Skeletal muscle cell (primary cell): ENCODE measurements around the gene PCDHGA2.
"Not testable (repeated sequence)": the region's sequence is repeated elsewhere in the genome, so short reads cannot be mapped to it uniquely, and the experiment has no call there.

Experiments used
- DNase-seq: peaks from one replicate; pipeline ENCODE4 v3.0.0-alpha.2; 2010; ENCODE audit warnings: low read depth
- H3K4me3 ChIP-seq: 2 replicates; pipeline ENCODE4 v1.5.1; 2011; ENCODE audit warnings: low read depth, mild to moderate bottlenecking, control low read depth, low read length, moderate library complexity

PCDHGA2 gene

GRCh38 chr5:141343953-141344463, 5.4 kb downstream of the PCDHGA2 start:
- DNase-seq, result no peak
- peak overlapping the region; percentile 45 for H3K4me3 ChIP-seq

GRCh38 chr5:141345327-141345726, 6.8 kb downstream of the PCDHGA2 start:
- no peak for DNase-seq
- H3K4me3 ChIP-seq, result no peak overlapping the region

- DNase-seq, H3K4me3 ChIP-seq: not testable (repeated sequence)
These were observed 7.5 kb downstream of the PCDHGA2 start for GRCh38 chr5:141346017-141346416.

GRCh38 chr5:141349917-141350619, 11.5 kb downstream of the PCDHGA2 start, which contains the start of gene PCDHGB1:
TSS of gene PCDHGB1 (plus strand) at chr5:141350099. CDS start at chr5:141350261, 162 bp downstream.
- no peak for DNase-seq
- peak within 1 kb of the TSS; percentile 32 for H3K4me3 ChIP-seq

- no peak for DNase-seq
These were observed 13.0 kb downstream of the PCDHGA2 start for GRCh38 chr5:141351591-141351990.

GRCh38 chr5:141354900-141355469, 16.4 kb downstream of the PCDHGA2 start, which contains the start of gene PCDHGA4:
TSS of gene PCDHGA4 (plus strand) at chr5:141355021. CDS start at chr5:141355108, 87 bp downstream.
- peak within 1 kb of the TSS; percentile 49 for H3K4me3 ChIP-seq
- DNase-seq, result no peak

More at GRCh38 chr5:141351591-141351990, 13.0 kb downstream of the PCDHGA2 start:
- H3K4me3 ChIP-seq, result no peak overlapping the region

- no peak for DNase-seq
- H3K4me3 ChIP-seq, result peak overlapping the region; percentile 49
These were observed 17.1 kb downstream of the PCDHGA2 start for GRCh38 chr5:141355641-141356040.

GRCh38 chr5:141356133-141356532, 17.6 kb downstream of the PCDHGA2 start:
- DNase-seq, result no peak
- H3K4me3 ChIP-seq, result no peak overlapping the region

GRCh38 chr5:141356950-141357349, 18.4 kb downstream of the PCDHGA2 start:
- H3K4me3 ChIP-seq, result no peak overlapping the region
- DNase-seq, result no peak

GRCh38 chr5:141359790-141360426, 21.3 kb downstream of the PCDHGA2 start, which contains the start of gene PCDHGB2:
TSS of gene PCDHGB2 (plus strand) at chr5:141359994. CDS start at chr5:141360136, 142 bp downstream.
- DNase-seq, result no peak
- peak within 1 kb of the TSS; percentile 43 for H3K4me3 ChIP-seq

GRCh38 chr5:141360685-141361084, 22.1 kb downstream of the PCDHGA2 start:
- H3K4me3 ChIP-seq, result no peak overlapping the region
- no peak for DNase-seq

- no peak for DNase-seq
- no peak overlapping the region for H3K4me3 ChIP-seq
These were observed 24.2 kb downstream of the PCDHGA2 start for GRCh38 chr5:141362719-141363118.

GRCh38 chr5:141363952-141364660, 25.5 kb downstream of the PCDHGA2 start, which contains the start of gene PCDHGA5:
TSS of gene PCDHGA5 (plus strand) at chr5:141364162. CDS start at chr5:141364331, 169 bp downstream.
- H3K4me3 ChIP-seq, result peak within 1 kb of the TSS; percentile 27
- DNase-seq, result no peak

GRCh38 chr5:141366016-141366896, 27.7 kb downstream of the PCDHGA2 start:
- no peak for DNase-seq
- H3K4me3 ChIP-seq, result no peak overlapping the region

GRCh38 chr5:141369994-141370848, 31.7 kb downstream of the PCDHGA2 start, which contains the start of gene PCDHGB3:
TSS of gene PCDHGB3 (plus strand) at chr5:141370242. CDS start at chr5:141370395, 153 bp downstream.
- DNase-seq, result peak; percentile 30
- H3K4me3 ChIP-seq, result peak within 1 kb of the TSS; percentile 37

- no peak for DNase-seq
- no peak overlapping the region for H3K4me3 ChIP-seq
These were observed 33.3 kb downstream of the PCDHGA2 start for GRCh38 chr5:141371572-141372475.
